Putamen (tissue), 1 donor: ENCODE results near the gene APAF1.

Experiments used
- DNase-seq: peaks from one replicate; pipeline ENCODE4 v3.0.0-alpha.2; 2016; ENCODE audit warnings: low spot score

Gene APAF1

GRCh38 chr12:98660521-98660920 is 15.4 kb downstream of the APAF1 start:
- no peak for DNase-seq

GRCh38 chr12:98669751-98670150 is 24.7 kb downstream of the APAF1 start:
- DNase-seq, result no peak

DNA sequence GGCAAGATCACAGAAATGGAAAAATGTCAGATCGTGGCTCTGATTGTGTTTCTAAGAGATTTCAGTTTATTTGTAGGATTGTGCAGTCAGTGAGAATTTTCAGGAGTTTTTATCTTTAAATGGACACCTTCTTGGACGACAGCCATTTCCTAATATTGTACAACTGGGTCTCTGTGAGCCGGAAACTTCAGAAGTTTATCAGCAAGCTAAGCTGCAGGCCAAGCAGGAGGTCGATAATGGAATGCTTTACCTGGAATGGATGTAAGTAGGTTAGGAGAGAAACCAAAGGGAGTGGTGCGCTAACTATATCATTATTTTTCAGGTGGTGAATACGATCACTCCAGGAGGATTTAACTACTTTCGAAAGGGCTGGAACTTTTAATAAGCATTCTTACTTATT is 26.4 kb downstream of the APAF1 start:
- DNase-seq, result no peak

DNA sequence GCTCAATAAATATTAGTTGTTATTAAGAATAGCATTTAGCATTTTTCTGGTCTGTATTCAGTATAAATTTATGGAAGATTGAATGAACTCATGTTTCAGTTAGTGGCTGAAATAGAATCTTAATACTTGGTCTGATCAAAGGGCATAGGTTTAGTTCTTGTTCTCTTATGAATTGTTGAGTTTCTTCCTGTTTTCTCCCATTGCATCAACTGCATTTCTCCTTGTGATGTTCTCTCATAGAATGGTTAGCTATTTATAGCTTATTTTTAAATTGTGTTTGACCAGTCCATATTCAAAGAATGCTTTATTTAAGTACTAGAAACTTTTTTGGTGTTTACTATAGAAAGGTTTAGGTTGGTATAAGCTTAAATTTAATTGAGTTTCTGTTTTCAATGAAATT is 29.8 kb downstream of the APAF1 start:
- DNase-seq, result no peak

DNA sequence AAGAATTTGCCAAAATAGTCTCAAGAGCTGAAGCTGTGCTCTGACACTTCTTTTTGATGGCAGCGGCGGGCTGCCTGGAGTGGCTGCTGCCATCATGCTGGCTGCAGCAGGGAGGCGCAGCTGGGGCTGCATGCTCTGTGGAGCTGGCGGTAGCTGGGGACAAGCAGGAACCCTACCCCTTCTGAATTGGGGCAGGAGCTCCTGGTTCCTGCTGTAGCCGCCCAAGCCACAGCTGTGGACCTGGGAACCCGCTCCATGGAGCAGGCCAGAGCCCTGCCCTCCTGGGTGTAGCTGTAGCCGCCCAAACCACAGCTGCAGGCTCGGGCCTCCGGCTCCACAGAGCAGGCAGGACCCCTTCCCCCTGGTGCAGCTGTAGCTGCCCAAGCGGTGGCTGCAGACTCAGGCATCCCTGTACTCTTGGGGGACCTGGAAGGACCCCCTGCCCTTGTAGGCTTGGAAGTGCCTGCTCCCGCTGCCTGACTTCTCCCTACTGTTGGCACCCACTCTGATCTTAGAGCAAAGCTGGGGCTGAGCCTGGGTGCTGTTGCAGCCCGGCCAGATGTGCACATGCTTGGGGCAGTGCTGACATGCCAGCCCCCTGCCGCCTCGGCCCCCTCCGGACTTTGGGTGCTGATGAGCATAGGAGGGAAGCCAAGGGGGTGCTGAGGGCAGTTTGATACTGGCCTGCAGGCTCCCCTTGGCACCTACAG is 33.3 kb downstream of the APAF1 start:
- no peak for DNase-seq

DNA sequence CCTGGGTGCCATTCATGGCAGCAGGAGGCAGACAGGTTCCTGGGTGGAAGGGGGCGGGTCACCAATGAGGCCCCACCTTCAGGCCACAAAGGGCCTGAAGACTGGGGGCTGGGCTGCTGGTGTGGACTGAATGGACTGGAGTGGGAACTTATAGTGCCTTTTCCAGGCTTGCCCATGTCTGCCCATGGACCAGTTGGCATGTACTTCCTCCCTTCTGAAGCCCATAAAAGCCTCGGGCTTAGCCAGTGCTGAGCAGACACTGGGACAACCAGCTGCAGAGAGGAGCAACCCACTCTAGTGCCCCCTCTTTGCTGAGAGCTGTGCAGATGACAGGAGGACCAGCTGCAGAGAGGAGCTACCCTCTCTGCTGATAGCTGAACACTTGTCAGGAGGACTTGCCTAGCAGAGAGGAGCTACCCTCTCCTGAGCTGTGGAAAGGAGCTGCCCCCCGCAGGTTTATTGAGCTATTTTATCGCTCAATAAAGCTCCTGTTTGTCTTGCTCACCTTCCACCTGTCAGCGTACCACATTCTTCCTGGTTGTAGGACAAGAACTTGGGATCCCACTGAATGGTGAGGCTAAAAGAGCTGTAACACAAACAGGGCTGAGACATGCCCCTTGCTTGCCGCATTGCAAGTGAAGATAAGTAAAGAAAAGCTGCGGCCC is 34.0 kb downstream of the APAF1 start:
- no peak for DNase-seq

- DNase-seq, result no peak
Observed at GRCh38 chr12:98679611-98680005, 34.5 kb downstream of the APAF1 start.

GRCh38 chr12:98684199-98684598 is 39.1 kb downstream of the APAF1 start:
- DNase-seq, result no peak

- DNase-seq, result no peak
Observed at GRCh38 chr12:98686603-98687002, 41.5 kb downstream of the APAF1 start.

DNA sequence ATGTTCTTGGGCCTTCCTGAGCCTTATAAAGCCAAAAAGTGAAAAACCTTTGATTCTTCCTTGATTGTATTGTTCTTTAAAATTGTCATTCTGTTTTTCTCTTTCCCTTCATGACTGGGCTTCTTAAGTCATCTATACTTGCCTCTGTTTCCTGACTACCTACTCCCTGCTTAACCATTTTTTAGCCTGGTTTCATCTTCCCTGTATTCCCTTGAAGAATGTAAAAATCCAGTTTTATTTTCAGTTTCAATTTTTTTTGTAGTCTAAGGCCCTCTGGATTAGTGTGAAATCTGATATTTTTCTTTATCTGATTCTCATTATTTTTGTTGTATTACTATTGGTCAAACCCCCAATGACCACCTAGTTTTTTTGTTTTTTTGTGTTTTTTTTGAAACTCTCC is 46.3 kb downstream of the APAF1 start:
- DNase-seq, result no peak

DNA sequence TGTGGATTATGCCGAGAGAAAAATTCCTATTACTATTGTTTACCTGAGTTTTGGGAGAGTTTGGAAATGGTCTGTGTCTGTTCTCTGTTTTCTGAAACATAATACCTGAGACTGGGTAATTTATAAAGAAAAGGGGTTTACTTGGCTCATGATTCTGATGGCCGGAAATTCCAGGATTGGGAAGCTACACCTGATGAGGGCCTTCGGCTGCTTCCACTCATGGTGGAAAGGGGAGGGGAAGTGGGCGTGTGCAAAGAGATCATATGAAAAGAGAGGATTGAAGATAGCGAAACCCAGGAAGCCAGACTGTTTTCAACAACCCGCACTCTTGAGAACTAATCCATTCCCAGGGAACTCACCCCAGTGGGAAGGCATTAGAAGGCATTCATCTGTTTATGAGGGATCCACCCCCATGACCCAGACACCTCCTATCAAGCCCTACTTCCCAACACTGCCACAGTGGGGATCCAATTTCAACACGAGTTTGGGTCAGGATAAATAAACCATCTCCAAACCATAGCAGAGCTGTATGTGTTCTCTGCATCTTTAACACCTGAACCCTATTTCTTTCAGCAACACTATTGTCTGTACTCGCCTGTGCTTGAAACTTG is 51.1 kb downstream of the APAF1 start:
- no peak for DNase-seq

- no peak for DNase-seq
Observed at GRCh38 chr12:98697209-98697608, 52.1 kb downstream of the APAF1 start.

DNA sequence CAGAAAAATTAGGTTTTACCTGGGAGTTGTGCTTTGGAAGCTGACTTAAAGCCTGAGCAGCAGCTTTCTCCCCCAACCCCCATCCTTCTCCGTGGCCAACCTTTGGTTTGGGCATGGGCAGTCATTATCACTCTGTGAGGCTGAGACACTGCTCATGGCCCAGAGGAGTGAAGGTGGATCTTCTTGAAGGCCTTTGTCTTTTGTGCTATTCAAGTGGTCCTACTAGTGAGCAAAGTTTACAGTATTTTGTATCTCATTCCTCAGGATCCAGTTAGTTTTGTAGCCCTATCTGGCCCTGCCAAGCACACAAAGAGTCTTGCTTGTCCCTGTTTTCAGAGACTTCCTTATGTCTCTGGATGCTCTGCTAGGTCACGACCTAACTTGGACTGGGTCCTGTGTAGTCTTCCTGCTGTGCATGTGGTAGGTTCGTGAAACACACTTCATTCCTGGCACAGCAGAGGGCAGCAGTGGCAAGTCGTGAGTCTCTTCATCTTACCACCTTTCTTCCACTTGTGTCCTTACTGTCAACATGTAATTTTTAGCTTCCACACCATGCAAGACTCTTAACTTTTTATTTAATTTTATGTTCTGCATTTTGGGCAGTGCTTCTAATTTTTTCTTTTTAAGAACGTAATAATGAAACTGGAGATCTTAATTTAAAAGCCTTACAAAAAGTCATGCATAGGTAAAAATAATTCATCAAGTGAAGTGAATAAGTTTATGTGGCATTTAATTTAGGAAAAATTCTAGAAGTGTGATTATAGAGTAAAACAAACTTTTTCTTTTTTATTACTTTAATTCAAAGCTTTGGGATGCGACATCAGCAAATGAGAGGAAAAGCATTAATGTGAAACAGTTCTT is 53.7 kb downstream of the APAF1 start:
- DNase-seq, result peak; percentile 82

DNA sequence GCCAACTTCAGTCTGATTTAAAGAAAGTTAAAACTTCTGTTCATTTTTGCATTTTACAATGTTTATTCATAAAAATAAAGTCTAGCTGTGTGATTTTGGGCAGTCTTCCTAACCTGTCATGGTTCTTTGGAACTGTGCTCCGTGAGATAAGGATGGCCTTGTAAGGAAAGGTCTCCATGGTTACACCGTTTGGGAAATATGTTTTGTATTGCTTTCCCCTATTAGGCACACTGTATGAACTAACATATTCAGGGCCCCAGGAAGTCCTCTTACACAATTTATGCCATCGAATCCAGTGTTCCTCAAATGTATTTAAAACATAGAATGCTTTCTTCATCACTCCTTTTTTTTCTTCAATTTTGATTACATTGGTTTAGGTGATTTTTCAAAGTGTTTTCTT is 54.5 kb downstream of the APAF1 start:
- DNase-seq, result no peak

DNA sequence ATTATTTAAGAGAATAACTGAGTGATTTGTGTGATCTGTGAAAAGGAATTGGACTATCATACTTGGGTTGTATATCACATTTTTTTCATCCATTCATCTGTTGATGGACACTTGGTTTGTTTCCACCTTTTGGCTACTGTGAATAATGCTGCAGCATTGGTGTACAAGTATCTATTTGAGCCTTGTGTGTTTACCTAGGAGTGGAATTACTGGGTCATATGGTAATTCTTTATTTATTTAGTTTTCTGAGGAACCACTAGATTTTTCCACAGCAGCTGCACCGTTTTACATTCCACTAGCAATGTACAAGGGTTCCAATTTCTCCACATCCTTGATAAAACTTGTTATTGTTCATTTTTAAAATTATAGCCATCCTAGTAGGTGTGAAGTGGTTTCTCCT is 56.1 kb downstream of the APAF1 start:
- no peak for DNase-seq

DNA sequence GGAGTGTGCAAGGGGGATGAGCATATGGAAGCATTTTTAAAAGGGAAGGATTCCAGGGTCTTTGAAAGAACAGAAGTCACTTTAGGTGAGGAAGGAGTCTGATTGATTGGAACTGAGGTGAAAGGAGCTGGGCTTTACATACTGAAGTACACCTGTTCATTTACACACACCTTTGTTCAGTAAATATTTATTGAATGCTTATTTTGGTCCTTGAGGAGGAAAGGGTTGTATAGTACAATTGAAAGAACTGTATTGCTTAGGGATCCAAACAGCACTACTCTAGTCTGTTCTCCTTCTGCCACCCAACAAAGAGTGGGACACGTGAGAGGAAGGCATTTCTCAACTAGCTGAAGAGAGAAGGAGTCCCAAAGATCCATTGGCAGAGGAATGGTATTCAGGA is 63.9 kb downstream of the APAF1 start:
- no peak for DNase-seq

DNA sequence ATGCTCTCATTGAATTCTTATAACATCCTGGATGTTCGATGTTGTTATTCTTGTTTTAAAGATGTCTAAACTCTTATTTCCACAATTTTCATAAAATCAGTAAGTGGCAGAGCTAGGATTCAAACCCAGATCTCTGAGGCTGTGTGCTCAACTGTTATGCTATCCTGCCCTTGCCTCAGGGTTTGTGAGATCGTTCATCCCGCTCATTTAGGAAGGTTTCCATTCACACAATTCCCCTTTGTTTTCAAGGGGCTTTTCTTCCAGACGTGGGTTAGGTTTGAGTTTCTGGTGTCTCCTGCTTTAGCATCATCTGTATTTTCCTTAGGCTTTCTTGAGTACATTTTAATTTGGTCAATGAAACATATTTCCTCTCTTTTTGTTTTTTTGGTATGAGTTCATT is 69.3 kb downstream of the APAF1 start:
- no peak for DNase-seq

DNA sequence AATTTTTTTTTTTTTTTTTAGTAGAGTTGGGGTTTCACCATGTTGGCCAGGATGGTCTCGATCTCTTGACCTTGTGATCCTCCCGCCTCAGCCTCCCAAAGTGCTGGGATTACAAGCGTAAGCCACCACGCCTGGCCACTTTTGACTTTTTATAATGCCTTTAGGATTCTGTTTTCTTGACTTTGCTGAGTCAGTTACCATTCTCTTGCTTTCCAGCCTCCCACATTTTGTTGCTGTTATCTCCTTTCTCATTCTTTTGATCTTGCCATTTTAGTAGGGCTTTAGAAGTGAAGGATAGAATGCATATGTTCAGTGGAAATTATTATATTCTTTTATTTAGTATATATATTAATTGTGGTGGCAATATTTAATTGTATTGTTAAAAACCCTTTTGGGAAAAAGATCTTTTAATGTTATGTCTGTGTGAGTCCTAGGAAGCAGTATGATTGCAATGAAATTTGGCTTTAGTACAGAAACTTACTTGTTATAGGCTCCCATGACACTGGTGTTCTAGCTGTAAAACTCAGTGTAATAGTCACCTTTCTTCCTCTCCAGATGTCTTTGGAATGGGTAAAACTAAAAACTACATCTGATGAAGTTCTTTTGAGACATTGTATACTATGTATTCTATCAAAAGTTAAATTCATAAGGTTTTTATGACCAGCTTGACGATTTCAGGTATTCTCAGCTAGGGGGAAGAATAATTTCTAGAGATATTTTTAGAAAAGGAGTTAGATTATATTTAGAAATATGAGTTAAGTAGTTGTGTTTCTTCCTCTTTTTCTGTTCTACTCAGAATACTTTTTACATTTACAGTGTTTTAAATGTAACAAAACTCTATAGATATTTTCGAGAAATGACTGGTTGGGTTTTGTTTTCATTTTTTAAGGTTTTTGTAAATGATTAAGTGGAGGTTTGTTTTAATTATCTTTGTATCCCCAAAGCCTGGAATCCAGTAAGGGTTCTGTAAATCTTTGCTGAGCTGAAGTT is 74.7 kb downstream of the APAF1 start:
- no peak for DNase-seq

GRCh38 chr12:98721204-98721702 is 76.2 kb downstream of the APAF1 start:
- no peak for DNase-seq

GRCh38 chr12:98724384-98725155 is 79.5 kb downstream of the APAF1 start:
- DNase-seq, result no peak
